Erythroblast (primary cell): Measurements from ENCODE around the gene ALG14.

ENCODE experiments used
- GATA1 ChIP-seq: IDR thresholded peaks from 2 replicates; pipeline ENCODE4 v1.6.1; 2011; ENCODE audit warnings: low read depth, mild to moderate bottlenecking, control low read depth, low read length, moderate library complexity
- POLR2A ChIP-seq: IDR thresholded peaks from 2 replicates; pipeline ENCODE4 v1.6.1; 2011; ENCODE audit warnings: mild to moderate bottlenecking, low read length

DNA sequence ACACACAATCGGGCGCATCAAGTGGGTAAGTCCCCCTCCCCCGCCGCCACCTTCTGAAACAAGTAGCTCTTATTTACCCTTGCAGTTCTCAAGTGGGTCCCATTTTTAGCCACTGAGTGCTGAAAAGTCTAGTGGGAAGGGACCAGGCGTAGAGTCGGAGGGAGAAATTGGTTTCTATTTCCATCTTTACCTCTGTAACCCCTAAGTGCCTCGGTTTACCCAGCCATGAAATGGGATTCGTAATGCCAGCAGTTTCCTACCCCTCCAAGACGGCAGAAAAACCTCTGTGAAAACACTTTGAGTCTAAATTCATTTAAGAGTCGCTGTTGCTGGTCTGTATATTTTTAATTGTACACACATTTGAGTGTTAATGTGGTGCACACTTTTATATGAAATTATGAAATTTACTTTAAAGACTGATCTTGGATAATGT, 45.3 kb upstream of the ALG14 start:
- TF ChIP-seq POLR2A = no peak
- TF ChIP-seq GATA1 = no peak
